ENCODE measurements around the gene TNFRSF25. TPM values are rescaled to one million over a fixed set of nuclear protein-coding genes. Genes with fewer than 3 reads are reported as not detected.

TNFRSF25 gene
- total RNA-seq (2014; rRNA removed; shearing (Covaris generic)): 5.4 and 15.7 TPM in 2 replicates

GRCh38 chr1:6466023-6466422 is at the start of gene TNFRSF25:
Gene TNFRSF25 (minus strand): TSS chr1:6466173. CDS start chr1:6466107, 66 bp downstream.
- peak within 1 kb of the TSS; percentile 37 for H3K4me3 ChIP-seq (ENCODE audit: insufficient read depth, low read depth, low read length)
- H3K27me3 ChIP-seq (ENCODE audit: control insufficient read depth, insufficient read depth, low read length): peaks cover 10% of the 10 kb centered on the region; the same call in 1 of the 2 replicates
- H3K36me3 ChIP-seq (replicated peaks; ENCODE audit: control insufficient read depth, insufficient read depth, low read length): peaks cover 11% of the 10 kb centered on the region
- peak; percentile 95 for DNase-seq

- no peaks in the 10 kb centered on the region for H3K36me3 ChIP-seq (replicated peaks; ENCODE audit: control insufficient read depth, insufficient read depth, low read length)
- H3K4me3 ChIP-seq (ENCODE audit: insufficient read depth, low read depth, low read length): no peak overlapping the region
- H3K27me3 ChIP-seq (ENCODE audit: control insufficient read depth, insufficient read depth, low read length): no peaks in the 10 kb centered on the region
- no peak for DNase-seq
These were observed 49.8 kb upstream of the TNFRSF25 start for GRCh38 chr1:6515771-6516170.

GRCh38 chr1:6513320-6513801 is 47.4 kb upstream of the TNFRSF25 start:
- no peak overlapping the region for H3K4me3 ChIP-seq (ENCODE audit: insufficient read depth, low read depth, low read length)
- no peaks in the 10 kb centered on the region for H3K36me3 ChIP-seq (replicated peaks; ENCODE audit: control insufficient read depth, insufficient read depth, low read length)

GRCh38 chr1:6512908-6513280 is 46.9 kb upstream of the TNFRSF25 start:
- no peak overlapping the region for H3K4me3 ChIP-seq (ENCODE audit: insufficient read depth, low read depth, low read length)
- H3K27me3 ChIP-seq (ENCODE audit: control insufficient read depth, insufficient read depth, low read length): no peaks in the 10 kb centered on the region
- no peaks in the 10 kb centered on the region for H3K36me3 ChIP-seq (replicated peaks; ENCODE audit: control insufficient read depth, insufficient read depth, low read length)
- peak; percentile 57 for DNase-seq

More at GRCh38 chr1:6513320-6513801, 47.4 kb upstream of the TNFRSF25 start:
- H3K27me3 ChIP-seq (ENCODE audit: control insufficient read depth, insufficient read depth, low read length): no peaks in the 10 kb centered on the region
- DNase-seq: peak; percentile 44

GRCh38 chr1:6512245-6512907 is 46.4 kb upstream of the TNFRSF25 start:
- no peaks in the 10 kb centered on the region for H3K27me3 ChIP-seq (ENCODE audit: control insufficient read depth, insufficient read depth, low read length)
- no peak overlapping the region for H3K4me3 ChIP-seq (ENCODE audit: insufficient read depth, low read depth, low read length)
- DNase-seq: peak; percentile 44
- no peaks in the 10 kb centered on the region for H3K36me3 ChIP-seq (replicated peaks; ENCODE audit: control insufficient read depth, insufficient read depth, low read length)

GRCh38 chr1:6511561-6512244 is 45.7 kb upstream of the TNFRSF25 start:
- Histone ChIP-seq H3K4me3 (ENCODE audit: insufficient read depth, low read depth, low read length) (no peak overlapping the region), H3K36me3 (replicated peaks; ENCODE audit: control insufficient read depth, insufficient read depth, low read length) (no peaks in the 10 kb centered on the region), H3K27me3 (ENCODE audit: control insufficient read depth, insufficient read depth, low read length) (no peaks in the 10 kb centered on the region)
- DNase-seq: peak; percentile 55

GRCh38 chr1:6511056-6511455 is 45.1 kb upstream of the TNFRSF25 start:
- H3K4me3 ChIP-seq (ENCODE audit: insufficient read depth, low read depth, low read length): no peak overlapping the region
- H3K27me3 ChIP-seq (ENCODE audit: control insufficient read depth, insufficient read depth, low read length): no peaks in the 10 kb centered on the region
- no peaks in the 10 kb centered on the region for H3K36me3 ChIP-seq (replicated peaks; ENCODE audit: control insufficient read depth, insufficient read depth, low read length)
- DNase-seq: no peak

GRCh38 chr1:6510493-6510892 is 44.5 kb upstream of the TNFRSF25 start:
- DNase-seq: peak; percentile 49
- Histone ChIP-seq H3K4me3 (ENCODE audit: insufficient read depth, low read depth, low read length) (no peak overlapping the region), H3K27me3 (ENCODE audit: control insufficient read depth, insufficient read depth, low read length) (no peaks in the 10 kb centered on the region), H3K36me3 (replicated peaks; ENCODE audit: control insufficient read depth, insufficient read depth, low read length) (no peaks in the 10 kb centered on the region)

GRCh38 chr1:6509919-6510291 is 43.9 kb upstream of the TNFRSF25 start:
- Histone ChIP-seq H3K36me3 (replicated peaks; ENCODE audit: control insufficient read depth, insufficient read depth, low read length) (no peaks in the 10 kb centered on the region), H3K4me3 (ENCODE audit: insufficient read depth, low read depth, low read length) (no peak overlapping the region), H3K27me3 (ENCODE audit: control insufficient read depth, insufficient read depth, low read length) (no peaks in the 10 kb centered on the region)
- peak; percentile 59 for DNase-seq

- Histone ChIP-seq H3K4me3 (ENCODE audit: insufficient read depth, low read depth, low read length) (no peak overlapping the region), H3K27me3 (ENCODE audit: control insufficient read depth, insufficient read depth, low read length) (no peaks in the 10 kb centered on the region), H3K36me3 (replicated peaks; ENCODE audit: control insufficient read depth, insufficient read depth, low read length) (no peaks in the 10 kb centered on the region)
- peak; percentile 53 for DNase-seq
These were observed 43.4 kb upstream of the TNFRSF25 start for GRCh38 chr1:6509220-6509918.

- H3K36me3 ChIP-seq (replicated peaks; ENCODE audit: control insufficient read depth, insufficient read depth, low read length): no peaks in the 10 kb centered on the region
- DNase-seq: peak; percentile 58
- no peaks in the 10 kb centered on the region for H3K27me3 ChIP-seq (ENCODE audit: control insufficient read depth, insufficient read depth, low read length)
- H3K4me3 ChIP-seq (ENCODE audit: insufficient read depth, low read depth, low read length): no peak overlapping the region
These were observed 42.8 kb upstream of the TNFRSF25 start for GRCh38 chr1:6508816-6509189.

GRCh38 chr1:6508154-6508815 is 42.3 kb upstream of the TNFRSF25 start:
- Histone ChIP-seq H3K4me3 (ENCODE audit: insufficient read depth, low read depth, low read length) (no peak overlapping the region), H3K36me3 (replicated peaks; ENCODE audit: control insufficient read depth, insufficient read depth, low read length) (no peaks in the 10 kb centered on the region), H3K27me3 (ENCODE audit: control insufficient read depth, insufficient read depth, low read length) (no peaks in the 10 kb centered on the region)
- peak; percentile 42 for DNase-seq

GRCh38 chr1:6507461-6507911 is 41.5 kb upstream of the TNFRSF25 start:
- no peak overlapping the region for H3K4me3 ChIP-seq (ENCODE audit: insufficient read depth, low read depth, low read length)
- peak; percentile 55 for DNase-seq
- H3K27me3 ChIP-seq (ENCODE audit: control insufficient read depth, insufficient read depth, low read length): no peaks in the 10 kb centered on the region
- no peaks in the 10 kb centered on the region for H3K36me3 ChIP-seq (replicated peaks; ENCODE audit: control insufficient read depth, insufficient read depth, low read length)

GRCh38 chr1:6507037-6507428 is 41.1 kb upstream of the TNFRSF25 start:
- Histone ChIP-seq H3K4me3 (ENCODE audit: insufficient read depth, low read depth, low read length) (no peak overlapping the region), H3K27me3 (ENCODE audit: control insufficient read depth, insufficient read depth, low read length) (no peaks in the 10 kb centered on the region), H3K36me3 (replicated peaks; ENCODE audit: control insufficient read depth, insufficient read depth, low read length) (no peaks in the 10 kb centered on the region)
- DNase-seq: no peak

All from H7 (cell line).